Panc1 (cell line): Measurements from ENCODE around the gene PIEZO1. TPM values are rescaled to one million over a fixed set of nuclear protein-coding genes. Genes with fewer than 3 reads are reported as not detected.

ENCODE experiments used
- ATAC-seq: fragments of 200-7000 bp; cut with Tn5 transposase; 2 replicates; pipeline ENCODE4 v1.9.1; 2020; ENCODE audit warnings: mild to moderate bottlenecking, moderate library complexity
- BruUV-seq: library from RNA; stranded (reverse); fragments of 400-500 nt; replicated peaks from 2 replicates; lab custom pipeline; 2021; lab: Mats Ljungman, UMichigan
- CTCF ChIA-PET: fragments of 300-600 bp; sonication (Branson Sonifier 250); formaldehyde crosslinking; loops from one replicate; lab custom pipeline; 2022; ENCODE audit warnings: antibody characterized with exemption; lab: Charles Lee
- POLR2A ChIA-PET: fragments of 300-600 bp; sonication (Branson Sonifier 250); formaldehyde crosslinking; loops from one replicate; lab custom pipeline; 2022; ENCODE audit warnings: antibody characterized with exemption; lab: Charles Lee
- DNase-seq: peaks from one replicate; pipeline ENCODE4 v3.0.0-alpha.2; 2010; ENCODE audit warnings: low read depth, low spot score
- H3K27ac ChIP-seq: 2 replicates; pipeline ENCODE4 v1.5.1; 2011; ENCODE audit warnings: mild to moderate bottlenecking, low read length, inconsistent platforms
- H3K27me3 ChIP-seq: fragments of 200-500 bp; sonication (Bioruptor generic); 2 replicates; pipeline ENCODE4 v1.6.0; 2014; ENCODE audit warnings: low read length, inconsistent platforms; ENCODE audit not compliant: control insufficient read depth, insufficient read depth
- H3K36me3 ChIP-seq: fragments of 200-500 bp; sonication (Bioruptor generic); 2 replicates; pipeline ENCODE4 v1.5.1; 2014; ENCODE audit warnings: inconsistent platforms, mild to moderate bottlenecking, low read length, moderate library complexity; ENCODE audit not compliant: control insufficient read depth, insufficient read depth
- H3K4me1 ChIP-seq: 2 replicates; pipeline ENCODE4 v1.5.1; 2011; ENCODE audit warnings: inconsistent platforms, mild to moderate bottlenecking, low read length, moderate library complexity; ENCODE audit not compliant: control insufficient read depth, insufficient read depth
- H3K4me3 ChIP-seq, 2 experiments: 2 replicates each; pipeline ENCODE4 v1.5.1; 2011 to 2012; ENCODE audit warnings: low read depth in 2 of 2, low read length in 2 of 2, mild to moderate bottlenecking in 2 of 2, inconsistent platforms in 1 of 2, moderate library complexity in 1 of 2
- H3K9me3 ChIP-seq: fragments of 200-500 bp; sonication (Bioruptor generic); 2 replicates; pipeline ENCODE4 v1.5.1; 2014; ENCODE audit warnings: low read depth, mild to moderate bottlenecking, inconsistent platforms, low read length, moderate library complexity; ENCODE audit not compliant: control insufficient read depth, insufficient read depth
- POLR2AphosphoS5 ChIP-seq: IDR thresholded peaks from 2 replicates; pipeline ENCODE4 v1.6.1; 2012; ENCODE audit warnings: mild to moderate bottlenecking, low read depth, low read length, moderate library complexity
- SIN3A ChIP-seq: IDR thresholded peaks from 2 replicates; pipeline ENCODE4 v1.6.1; 2012; ENCODE audit warnings: low read depth, mild to moderate bottlenecking, low read length, moderate library complexity, borderline replicate concordance; ENCODE audit not compliant: insufficient read depth
- TCF7L2 ChIP-seq: IDR thresholded peaks from 2 replicates; pipeline ENCODE4 v1.6.1; 2011; ENCODE audit warnings: mild to moderate bottlenecking, low read depth, low read length, inconsistent platforms
- in situ Hi-C: cut with HindIII; loops from 2 replicates; pipeline ENCODE4 v1.10.0; 2016; ENCODE audit warnings: low sequenced_read_pairs, low pct_unique_long_range_greater_than_20kb
- intact Hi-C: fragments of 100-400 bp; cut with micrococcal nuclease; formaldehyde crosslinking; loops from one replicate; pipeline ENCODE4 v1.10.0; 2022; ENCODE audit not compliant: unreplicated experiment
- total RNA-seq: library from RNA; stranded (reverse); gene quantifications from one replicate; pipeline ENCODE4 v1.2.1, GENCODE V29; 2021; ENCODE audit not compliant: unreplicated experiment
- TF ChIP-seq, protein P1 (sequence below): fragments of 450-650 bp; IDR thresholded peaks from 2 replicates; pipeline ENCODE4 v1.5.1; 2017; ENCODE audit warnings: mild to moderate bottlenecking
- TF ChIP-seq, protein P2 (sequence below), 2 experiments: IDR thresholded peaks; 2 replicates each; pipeline ENCODE4 v1.6.1; 2011 to 2012; ENCODE audit warnings: low read depth in 2 of 2, control low read depth in 1 of 2, low read length in 1 of 2, mild to moderate bottlenecking in 1 of 2, moderate library complexity in 1 of 2; ENCODE audit not compliant: insufficient read depth in 1 of 2

PIEZO1 gene
- total RNA-seq, 1 experiment from 2014 or later: 175 TPM

DNA sequence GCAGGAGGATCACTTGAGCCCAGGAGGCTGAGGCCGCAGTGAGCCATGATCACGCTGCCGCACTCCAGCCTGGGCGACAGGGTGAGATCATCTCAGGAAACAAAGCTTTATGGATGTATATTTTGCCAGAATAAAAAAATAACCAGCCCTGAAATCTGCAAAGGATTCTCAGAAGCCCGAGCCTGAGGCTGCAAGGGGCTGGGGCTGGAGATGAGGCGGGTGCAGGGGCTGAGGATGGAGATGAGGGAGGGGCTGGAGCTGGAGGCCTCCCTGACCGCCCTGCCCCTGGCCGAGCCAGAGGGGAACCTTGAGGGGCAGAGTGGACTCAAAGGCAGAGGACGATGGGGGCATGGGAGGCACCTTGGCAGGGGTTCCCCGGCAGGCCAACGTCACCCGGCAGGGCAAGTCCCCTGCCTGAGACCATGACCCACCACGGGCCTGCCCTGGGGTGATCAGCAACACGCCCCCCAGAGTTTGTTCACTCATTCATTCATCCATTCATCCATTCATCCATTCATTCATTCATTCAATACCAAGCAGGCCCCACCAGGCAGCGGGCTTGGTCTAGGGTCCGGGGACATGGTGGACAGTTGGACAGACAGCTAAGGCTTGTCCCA is 32.5 kb downstream of the PIEZO1 start:
- DNase-seq (no peak), ATAC-seq (no peak)
- no peaks in the 10 kb centered on the region for H3K27me3 ChIP-seq
- POLR2A ChIA-PET: no interaction called here
- H3K9me3 ChIP-seq: no peaks in the 10 kb centered on the region
- H3K4me3 ChIP-seq: no peak overlapping the region
- intact Hi-C loops (no loop called here), in situ Hi-C loops (no loop called here)
- CTCF ChIA-PET: no interaction called here
- TF ChIP-seq, protein P1, sequence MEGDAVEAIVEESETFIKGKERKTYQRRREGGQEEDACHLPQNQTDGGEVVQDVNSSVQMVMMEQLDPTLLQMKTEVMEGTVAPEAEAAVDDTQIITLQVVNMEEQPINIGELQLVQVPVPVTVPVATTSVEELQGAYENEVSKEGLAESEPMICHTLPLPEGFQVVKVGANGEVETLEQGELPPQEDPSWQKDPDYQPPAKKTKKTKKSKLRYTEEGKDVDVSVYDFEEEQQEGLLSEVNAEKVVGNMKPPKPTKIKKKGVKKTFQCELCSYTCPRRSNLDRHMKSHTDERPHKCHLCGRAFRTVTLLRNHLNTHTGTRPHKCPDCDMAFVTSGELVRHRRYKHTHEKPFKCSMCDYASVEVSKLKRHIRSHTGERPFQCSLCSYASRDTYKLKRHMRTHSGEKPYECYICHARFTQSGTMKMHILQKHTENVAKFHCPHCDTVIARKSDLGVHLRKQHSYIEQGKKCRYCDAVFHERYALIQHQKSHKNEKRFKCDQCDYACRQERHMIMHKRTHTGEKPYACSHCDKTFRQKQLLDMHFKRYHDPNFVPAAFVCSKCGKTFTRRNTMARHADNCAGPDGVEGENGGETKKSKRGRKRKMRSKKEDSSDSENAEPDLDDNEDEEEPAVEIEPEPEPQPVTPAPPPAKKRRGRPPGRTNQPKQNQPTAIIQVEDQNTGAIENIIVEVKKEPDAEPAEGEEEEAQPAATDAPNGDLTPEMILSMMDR: no peak
- TF ChIP-seq POLR2AphosphoS5: no peak
- TF ChIP-seq SIN3A: no peak
- TF ChIP-seq, protein P2, sequence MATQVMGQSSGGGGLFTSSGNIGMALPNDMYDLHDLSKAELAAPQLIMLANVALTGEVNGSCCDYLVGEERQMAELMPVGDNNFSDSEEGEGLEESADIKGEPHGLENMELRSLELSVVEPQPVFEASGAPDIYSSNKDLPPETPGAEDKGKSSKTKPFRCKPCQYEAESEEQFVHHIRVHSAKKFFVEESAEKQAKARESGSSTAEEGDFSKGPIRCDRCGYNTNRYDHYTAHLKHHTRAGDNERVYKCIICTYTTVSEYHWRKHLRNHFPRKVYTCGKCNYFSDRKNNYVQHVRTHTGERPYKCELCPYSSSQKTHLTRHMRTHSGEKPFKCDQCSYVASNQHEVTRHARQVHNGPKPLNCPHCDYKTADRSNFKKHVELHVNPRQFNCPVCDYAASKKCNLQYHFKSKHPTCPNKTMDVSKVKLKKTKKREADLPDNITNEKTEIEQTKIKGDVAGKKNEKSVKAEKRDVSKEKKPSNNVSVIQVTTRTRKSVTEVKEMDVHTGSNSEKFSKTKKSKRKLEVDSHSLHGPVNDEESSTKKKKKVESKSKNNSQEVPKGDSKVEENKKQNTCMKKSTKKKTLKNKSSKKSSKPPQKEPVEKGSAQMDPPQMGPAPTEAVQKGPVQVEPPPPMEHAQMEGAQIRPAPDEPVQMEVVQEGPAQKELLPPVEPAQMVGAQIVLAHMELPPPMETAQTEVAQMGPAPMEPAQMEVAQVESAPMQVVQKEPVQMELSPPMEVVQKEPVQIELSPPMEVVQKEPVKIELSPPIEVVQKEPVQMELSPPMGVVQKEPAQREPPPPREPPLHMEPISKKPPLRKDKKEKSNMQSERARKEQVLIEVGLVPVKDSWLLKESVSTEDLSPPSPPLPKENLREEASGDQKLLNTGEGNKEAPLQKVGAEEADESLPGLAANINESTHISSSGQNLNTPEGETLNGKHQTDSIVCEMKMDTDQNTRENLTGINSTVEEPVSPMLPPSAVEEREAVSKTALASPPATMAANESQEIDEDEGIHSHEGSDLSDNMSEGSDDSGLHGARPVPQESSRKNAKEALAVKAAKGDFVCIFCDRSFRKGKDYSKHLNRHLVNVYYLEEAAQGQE (IDR thresholded peaks at IDR 0.05; ENCODE audit: insufficient read depth in 1 of 2, low read depth in 2 of 2, low read length in 1 of 2): no peak
- no peak for TF ChIP-seq TCF7L2
- H3K27ac ChIP-seq: no peak overlapping the region
- no peaks in the 10 kb centered on the region for H3K36me3 ChIP-seq
- peaks cover 18% of the 10 kb centered on the region for H3K4me1 ChIP-seq
- no TSS peak for BruUV-seq

DNA sequence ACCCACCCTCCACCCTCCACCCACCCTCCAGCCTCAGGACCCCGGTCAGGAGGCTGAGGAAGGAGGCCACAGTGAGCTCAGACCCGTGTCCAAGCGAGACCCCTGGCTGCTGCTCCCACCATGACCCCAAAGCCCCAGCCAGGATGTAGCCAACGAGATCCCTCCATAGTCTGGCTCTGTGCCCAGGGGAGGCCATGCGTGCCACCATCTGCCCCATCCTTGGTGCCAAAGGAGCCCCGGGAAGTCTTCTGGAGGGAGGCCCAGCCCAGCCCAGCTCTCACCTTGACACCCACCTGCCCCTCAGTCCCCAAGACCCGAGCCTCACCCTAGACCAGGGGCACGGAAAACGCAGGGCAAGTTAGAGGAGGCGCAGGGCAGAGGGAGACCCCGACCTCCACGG is 34.2 kb downstream of the PIEZO1 start:
- Histone ChIP-seq H3K27ac (no peak overlapping the region), H3K27me3 (no peaks in the 10 kb centered on the region), H3K4me3 (no peak overlapping the region), H3K9me3 (no peaks in the 10 kb centered on the region), H3K36me3 (no peaks in the 10 kb centered on the region), H3K4me1 (peaks cover 16% of the 10 kb centered on the region)
- DNase-seq (no peak), ATAC-seq (no peak)
- ChIA-PET POLR2A (no interaction called here), CTCF (no interaction called here)
- no TSS peak for BruUV-seq
- in situ Hi-C loops: no loop called here
- TF ChIP-seq, protein P2 (IDR thresholded peaks at IDR 0.05; ENCODE audit: insufficient read depth in 1 of 2, low read depth in 2 of 2, low read length in 1 of 2): no peak
- TF ChIP-seq SIN3A (no peak), POLR2AphosphoS5 (no peak), TCF7L2 (no peak)
- TF ChIP-seq, protein P1: no peak
- intact Hi-C loops: no loop called here
